ENCODE data around the gene SGPL1.

Gene SGPL1

GRCh38 chr10:70784016-70784415 is 31.7 kb upstream of the SGPL1 start:
- peaks cover 4% of the 10 kb centered on the region for H3K4me1 ChIP-seq
- H3K4me2 ChIP-seq (ENCODE audit: low read length), result no peak overlapping the region
- no peak overlapping the region for H2AFZ ChIP-seq
- H3K27me3 ChIP-seq (ENCODE audit: control insufficient read depth, insufficient read depth, low read length), result no peaks in the 10 kb centered on the region
- H3K27ac ChIP-seq, result no peak overlapping the region
- H3K79me2 ChIP-seq, result no peaks in the 10 kb centered on the region
- H3K36me3 ChIP-seq (ENCODE audit: control insufficient read depth, insufficient read depth, low read length), result no peaks in the 10 kb centered on the region
- no peak overlapping the region for H3K9ac ChIP-seq
- TF ChIP-seq CTCF (IDR thresholded peaks at IDR 0.05), result no peak
- H3K9me3 ChIP-seq (ENCODE audit: control insufficient read depth, low read length), result no peaks in the 10 kb centered on the region
- no peak overlapping the region for H3K4me3 ChIP-seq (ENCODE audit: low read depth, low read length)

GRCh38 chr10:70784471-70784870 is 31.3 kb upstream of the SGPL1 start:
- no peaks in the 10 kb centered on the region for H3K9me3 ChIP-seq (ENCODE audit: control insufficient read depth, low read length)
- no peaks in the 10 kb centered on the region for H3K79me2 ChIP-seq
- H3K4me2 ChIP-seq (ENCODE audit: low read length), result no peak overlapping the region
- peaks cover 4% of the 10 kb centered on the region for H3K4me1 ChIP-seq
- no peak for TF ChIP-seq CTCF (IDR thresholded peaks at IDR 0.05)
- no peaks in the 10 kb centered on the region for H3K27me3 ChIP-seq (ENCODE audit: control insufficient read depth, insufficient read depth, low read length)
- no peak overlapping the region for H3K9ac ChIP-seq
- no peaks in the 10 kb centered on the region for H3K36me3 ChIP-seq (ENCODE audit: control insufficient read depth, insufficient read depth, low read length)
- no peak overlapping the region for H3K27ac ChIP-seq
- H3K4me3 ChIP-seq (ENCODE audit: low read depth, low read length), result no peak overlapping the region
- H2AFZ ChIP-seq, result no peak overlapping the region

- no peak within 1 kb of the TSS for H3K4me3 ChIP-seq (ENCODE audit: low read depth, low read length)
- TF ChIP-seq CTCF (IDR thresholded peaks at IDR 0.05), result no peak
- peaks cover 4% of the 10 kb centered on the region for H3K4me1 ChIP-seq
- H3K27me3 ChIP-seq (ENCODE audit: control insufficient read depth, insufficient read depth, low read length), result no peaks in the 10 kb centered on the region
- no peaks in the 10 kb centered on the region for H3K9me3 ChIP-seq (ENCODE audit: control insufficient read depth, low read length)
- H2AFZ ChIP-seq, result no peak within 1 kb of the TSS
- H3K36me3 ChIP-seq (ENCODE audit: control insufficient read depth, insufficient read depth, low read length), result no peaks in the 10 kb centered on the region
- H3K4me2 ChIP-seq (ENCODE audit: low read length), result no peak within 1 kb of the TSS
- H3K79me2 ChIP-seq, result no peaks in the 10 kb centered on the region
- H3K9ac ChIP-seq, result no peak within 1 kb of the TSS
- H3K27ac ChIP-seq, result no peak within 1 kb of the TSS
Measured at GRCh38 chr10:70785190-70785589, 30.6 kb upstream of the SGPL1 start, which contains the start of gene TBATA. Gene TBATA, minus strand, starts transcription at chr10:70785377. Its CDS starts 1,998 bp downstream, at chr10:70783379.

- H3K79me2 ChIP-seq, result no peaks in the 10 kb centered on the region
- no peaks in the 10 kb centered on the region for H3K9me3 ChIP-seq (ENCODE audit: control insufficient read depth, low read length)
- H2AFZ ChIP-seq, result no peak overlapping the region
- H3K36me3 ChIP-seq (ENCODE audit: control insufficient read depth, insufficient read depth, low read length), result no peaks in the 10 kb centered on the region
- no peak overlapping the region for H3K27ac ChIP-seq
- no peak for TF ChIP-seq CTCF (IDR thresholded peaks at IDR 0.05)
- H3K4me1 ChIP-seq, result peaks cover 4% of the 10 kb centered on the region
- H3K4me2 ChIP-seq (ENCODE audit: low read length), result no peak overlapping the region
- no peak overlapping the region for H3K4me3 ChIP-seq (ENCODE audit: low read depth, low read length)
- no peak overlapping the region for H3K9ac ChIP-seq
- H3K27me3 ChIP-seq (ENCODE audit: control insufficient read depth, insufficient read depth, low read length), result no peaks in the 10 kb centered on the region
Measured at GRCh38 chr10:70786799-70787415, 28.8 kb upstream of the SGPL1 start.

GRCh38 chr10:70791386-70792039 is 24.2 kb upstream of the SGPL1 start:
- H3K36me3 ChIP-seq (ENCODE audit: control insufficient read depth, insufficient read depth, low read length), result no peaks in the 10 kb centered on the region
- TF ChIP-seq CTCF (IDR thresholded peaks at IDR 0.05), result no peak
- no peak overlapping the region for H2AFZ ChIP-seq
- H3K4me1 ChIP-seq, result no peaks in the 10 kb centered on the region
- no peaks in the 10 kb centered on the region for H3K9me3 ChIP-seq (ENCODE audit: control insufficient read depth, low read length)
- no peak overlapping the region for H3K9ac ChIP-seq
- H3K27me3 ChIP-seq (ENCODE audit: control insufficient read depth, insufficient read depth, low read length), result no peaks in the 10 kb centered on the region
- H3K4me2 ChIP-seq (ENCODE audit: low read length), result no peak overlapping the region
- no peaks in the 10 kb centered on the region for H3K79me2 ChIP-seq
- H3K4me3 ChIP-seq (ENCODE audit: low read depth, low read length), result no peak overlapping the region
- H3K27ac ChIP-seq, result no peak overlapping the region

Measured in parathyroid adenoma (tissue), 2 donors.